Measurements from ENCODE around the gene SMIM1. TPM values are rescaled to one million over a fixed set of nuclear protein-coding genes. Genes with fewer than 3 reads are reported as not detected.

Gene SMIM1
- total RNA-seq, 2 donors from 2014 or later = 0.75 to 1.5 TPM

DNA sequence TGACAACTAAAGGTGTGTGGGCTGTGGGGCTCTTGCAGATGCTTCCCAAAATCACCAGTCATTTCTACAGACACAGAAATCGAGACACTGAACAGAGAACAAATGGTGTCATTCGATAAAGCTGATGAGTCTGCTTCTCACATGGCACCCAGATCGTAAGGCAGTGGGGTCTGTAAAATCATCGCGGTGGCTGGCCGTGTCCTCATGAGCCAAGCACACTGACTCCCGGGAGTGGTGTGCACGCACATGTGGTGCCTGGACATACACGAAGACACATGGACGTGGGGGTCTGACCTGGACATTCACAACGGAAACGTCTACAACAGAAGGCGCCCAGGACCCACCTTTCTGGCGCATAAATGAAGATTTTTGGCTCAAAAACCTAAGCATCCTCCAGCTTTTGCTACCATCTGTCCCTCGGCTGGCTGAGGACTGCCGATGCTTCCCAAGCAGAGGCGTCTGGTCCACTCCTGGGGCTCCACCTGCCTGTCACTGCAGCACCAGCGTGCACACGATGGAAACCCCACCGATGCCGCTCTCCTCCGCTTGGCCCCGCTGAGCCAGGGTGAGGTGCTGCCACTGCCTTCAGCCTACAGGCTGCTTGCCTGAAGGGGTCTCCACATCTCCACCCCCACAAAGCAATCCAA is 6.8 kb downstream of the SMIM1 start:
- H3K9me3 ChIP-seq (ENCODE audit: control insufficient read depth, low read length, poor library complexity, severe bottlenecking) = no peaks in the 10 kb centered on the region
- no peaks in the 10 kb centered on the region for H3K27me3 Mint-ChIP-seq
- H3K4me1 Mint-ChIP-seq = peaks cover 5% of the 10 kb centered on the region
- H3K27ac Mint-ChIP-seq = peak overlapping the region; percentile 11
- no peak overlapping the region for H3K4me3 Mint-ChIP-seq
- DNase-seq = no peak
- ATAC-seq = no peak
- peaks cover 5% of the 10 kb centered on the region for H3K36me3 Mint-ChIP-seq (ENCODE audit: low read depth)

DNA sequence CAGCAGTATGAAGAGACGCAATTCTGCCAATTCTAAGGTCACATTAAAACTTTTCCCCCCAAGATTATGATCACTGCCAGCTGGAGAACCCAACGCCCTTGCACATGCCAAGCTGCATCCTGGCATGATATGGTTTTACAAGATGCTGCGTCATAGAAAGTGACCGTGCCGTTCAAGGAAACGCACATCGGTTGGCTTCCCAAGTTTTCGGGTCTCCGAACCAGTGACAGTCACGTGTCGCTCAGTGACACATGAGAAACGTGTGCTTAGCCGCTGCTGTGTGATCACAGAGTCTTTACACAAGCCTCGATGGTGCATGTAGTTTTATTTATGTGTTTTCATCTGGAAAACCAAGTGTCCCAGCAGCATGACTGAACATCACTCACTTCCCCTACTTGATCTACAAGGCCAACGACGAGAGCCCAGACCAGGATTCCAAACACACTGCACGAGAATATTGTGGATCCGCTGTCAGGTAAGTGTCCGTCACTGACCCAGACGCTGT is 7.4 kb downstream of the SMIM1 start:
- no peak overlapping the region for H3K4me3 Mint-ChIP-seq
- no peaks in the 10 kb centered on the region for H3K9me3 ChIP-seq (ENCODE audit: control insufficient read depth, low read length, poor library complexity, severe bottlenecking)
- no peak for DNase-seq
- no peaks in the 10 kb centered on the region for H3K27me3 Mint-ChIP-seq
- H3K4me1 Mint-ChIP-seq = peaks cover 5% of the 10 kb centered on the region
- peaks cover 5% of the 10 kb centered on the region for H3K36me3 Mint-ChIP-seq (ENCODE audit: low read depth)
- H3K27ac Mint-ChIP-seq = peak overlapping the region; percentile 11
- ATAC-seq = no peak

DNA sequence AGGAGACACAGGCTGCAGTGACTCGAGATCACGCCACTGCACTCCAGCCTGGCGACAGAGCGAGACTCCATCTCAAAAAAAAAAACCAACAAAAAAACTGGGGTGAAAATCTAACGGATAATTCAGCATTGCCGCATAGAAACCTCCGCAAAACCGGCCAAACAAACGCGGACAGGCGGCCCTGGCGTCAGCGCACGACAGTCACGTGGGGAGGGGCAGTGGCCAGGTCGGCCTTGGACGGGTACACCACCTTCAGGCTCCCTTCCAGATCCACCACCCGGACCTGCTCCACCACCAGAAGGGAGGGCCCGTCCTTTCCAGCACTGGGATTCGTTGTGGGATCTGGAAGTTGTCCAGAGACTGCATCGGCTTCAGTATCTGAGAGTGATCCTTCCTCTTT is 8.4 kb downstream of the SMIM1 start:
- H3K9me3 ChIP-seq (ENCODE audit: control insufficient read depth, low read length, poor library complexity, severe bottlenecking) = no peaks in the 10 kb centered on the region
- no peaks in the 10 kb centered on the region for H3K27me3 Mint-ChIP-seq
- H3K36me3 Mint-ChIP-seq (ENCODE audit: low read depth) = peaks cover 5% of the 10 kb centered on the region
- no peak for ATAC-seq
- no peak for DNase-seq
- no peak overlapping the region for H3K4me3 Mint-ChIP-seq
- peaks cover 2% of the 10 kb centered on the region for H3K4me1 Mint-ChIP-seq
- no peak overlapping the region for H3K27ac Mint-ChIP-seq

DNA sequence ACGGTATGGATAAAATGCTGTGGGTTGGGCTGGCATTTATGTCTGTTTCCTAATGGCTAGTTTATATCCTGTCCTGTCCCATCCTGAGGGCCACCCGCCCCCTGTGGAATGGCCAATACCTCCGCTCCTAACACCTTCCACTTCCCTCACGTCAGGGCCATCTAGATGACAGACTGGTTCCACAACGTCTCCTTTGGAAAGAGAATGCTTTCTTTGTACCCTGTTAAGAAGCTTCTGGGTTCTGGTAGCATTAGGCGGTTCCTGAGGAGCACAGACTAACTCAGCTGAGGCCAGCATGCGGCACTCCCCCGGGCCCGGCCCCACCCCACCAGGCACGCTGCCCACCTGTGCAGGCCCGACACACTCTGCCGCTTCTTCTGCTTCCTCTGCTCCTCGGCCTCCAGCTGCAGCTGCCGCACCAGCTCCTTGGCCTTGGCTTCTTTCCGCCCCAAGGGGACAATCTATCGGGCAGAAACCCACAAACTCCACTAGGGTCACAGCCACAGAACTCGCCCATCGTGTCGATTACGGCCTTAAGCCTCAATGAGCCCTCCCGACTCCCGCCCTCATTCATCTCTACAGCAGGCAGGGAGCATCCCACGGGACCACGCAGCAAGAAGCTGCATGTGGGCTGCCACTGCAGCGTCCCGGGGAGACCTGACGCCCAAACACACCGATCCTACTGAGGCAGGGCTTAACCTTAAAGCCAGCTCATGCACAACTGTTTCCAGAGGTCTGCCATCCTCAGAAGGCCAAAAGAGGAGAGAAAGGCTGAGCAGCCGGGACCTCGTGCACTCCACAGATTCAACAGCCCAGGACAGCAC is 11.3 kb downstream of the SMIM1 start:
- Mint-ChIP-seq H3K4me1 (peaks cover 13% of the 10 kb centered on the region), H3K27ac (peak overlapping the region; percentile 37), H3K4me3 (peak overlapping the region; percentile 12), H3K27me3 (no peaks in the 10 kb centered on the region), H3K36me3 (ENCODE audit: low read depth) (peaks cover 7% of the 10 kb centered on the region)
- H3K9me3 ChIP-seq (ENCODE audit: control insufficient read depth, low read length, poor library complexity, severe bottlenecking) = no peaks in the 10 kb centered on the region
- DNase-seq = no peak
- ATAC-seq = no peak

DNA sequence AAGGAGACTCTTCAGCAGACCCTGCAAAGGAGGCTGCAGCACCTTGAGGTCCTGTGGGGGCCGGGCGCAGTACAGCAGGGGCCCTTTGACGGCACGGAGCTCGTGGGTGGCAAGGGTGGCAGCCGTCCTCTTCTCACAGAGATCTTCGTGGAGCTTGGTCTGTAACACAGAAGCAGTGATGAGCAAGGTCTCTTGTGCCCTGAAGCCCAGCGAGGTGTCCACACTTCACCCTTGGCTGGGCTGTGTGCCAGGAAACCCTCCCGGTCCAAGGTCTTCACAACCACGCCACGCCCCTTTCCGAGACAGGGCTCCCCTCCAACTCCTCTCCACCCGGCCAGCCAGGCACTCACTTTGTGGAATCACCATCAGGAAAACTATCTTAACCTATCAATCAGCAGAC is 12.5 kb downstream of the SMIM1 start:
- DNase-seq = no peak
- no peak for ATAC-seq
- H3K27me3 Mint-ChIP-seq = no peaks in the 10 kb centered on the region
- H3K4me3 Mint-ChIP-seq = no peak overlapping the region
- peaks cover 16% of the 10 kb centered on the region for H3K4me1 Mint-ChIP-seq
- peaks cover 7% of the 10 kb centered on the region for H3K36me3 Mint-ChIP-seq (ENCODE audit: low read depth)
- H3K27ac Mint-ChIP-seq = peak overlapping the region; percentile 81
- no peaks in the 10 kb centered on the region for H3K9me3 ChIP-seq (ENCODE audit: control insufficient read depth, low read length, poor library complexity, severe bottlenecking)

- H3K9me3 ChIP-seq (ENCODE audit: control insufficient read depth, low read length, poor library complexity, severe bottlenecking) = no peaks in the 10 kb centered on the region
- ATAC-seq (no peak), DNase-seq (no peak)
- Mint-ChIP-seq H3K4me1 (peaks cover 16% of the 10 kb centered on the region), H3K4me3 (no peak overlapping the region), H3K27me3 (no peaks in the 10 kb centered on the region), H3K27ac (peak overlapping the region; percentile 81), H3K36me3 (ENCODE audit: low read depth) (peaks cover 5% of the 10 kb centered on the region)
Measured at GRCh38 chr1:3785456-3786157, 13.1 kb downstream of the SMIM1 start.

DNA sequence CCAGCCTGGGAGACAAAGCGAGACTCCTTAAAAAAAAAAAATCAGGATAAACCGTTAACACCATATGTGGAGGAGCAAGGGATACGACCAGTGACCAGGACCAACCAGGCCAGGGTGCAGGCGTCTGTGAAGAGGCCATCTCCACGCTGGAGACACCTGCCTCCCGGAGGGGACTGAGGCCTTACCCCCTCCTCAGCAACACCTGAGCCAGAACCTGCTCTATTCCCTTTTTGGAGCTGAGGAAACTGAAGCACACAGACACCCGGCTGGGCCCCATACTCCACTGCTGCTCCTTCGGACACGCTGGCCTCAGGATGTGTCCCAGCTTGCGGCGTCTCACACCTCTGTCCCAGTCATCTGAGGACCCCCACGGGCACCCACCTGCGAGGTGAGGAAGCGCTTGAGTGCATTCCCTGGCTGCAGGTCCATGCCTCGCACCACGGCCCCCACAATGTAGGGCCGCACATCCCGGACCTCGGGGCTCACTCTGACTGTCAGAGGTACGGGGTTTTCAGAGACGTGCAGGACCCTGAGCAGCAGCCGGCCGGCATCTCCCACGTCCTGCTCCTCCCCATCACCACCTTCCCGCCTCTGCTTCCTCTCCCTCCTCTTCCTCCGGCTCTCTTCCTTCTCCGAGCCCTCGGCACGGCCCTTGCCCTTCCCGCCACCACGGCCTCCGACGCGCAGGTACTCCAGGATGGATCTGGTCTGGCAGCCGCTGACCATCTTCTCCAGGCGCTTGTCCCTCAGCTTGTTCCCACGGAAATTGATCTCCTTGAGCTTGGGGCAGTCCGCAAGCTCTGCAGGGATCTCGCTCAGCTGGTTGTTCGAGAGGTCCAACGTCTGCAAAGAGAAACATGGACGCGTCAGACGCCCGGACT is 14.2 kb downstream of the SMIM1 start:
- Mint-ChIP-seq H3K27ac (peak overlapping the region; percentile 89), H3K4me1 (peaks cover 18% of the 10 kb centered on the region), H3K4me3 (no peak overlapping the region), H3K27me3 (no peaks in the 10 kb centered on the region), H3K36me3 (ENCODE audit: low read depth) (peaks cover 2% of the 10 kb centered on the region)
- ATAC-seq (no peak), DNase-seq (no peak)
- no peaks in the 10 kb centered on the region for H3K9me3 ChIP-seq (ENCODE audit: control insufficient read depth, low read length, poor library complexity, severe bottlenecking)

GRCh38 chr1:3787349-3787715 is 14.8 kb downstream of the SMIM1 start:
- Mint-ChIP-seq H3K4me3 (no peak overlapping the region), H3K4me1 (peaks cover 20% of the 10 kb centered on the region), H3K36me3 (ENCODE audit: low read depth) (peaks cover 2% of the 10 kb centered on the region), H3K27me3 (no peaks in the 10 kb centered on the region), H3K27ac (peak overlapping the region; percentile 89)
- DNase-seq (no peak), ATAC-seq (peak; percentile 87)
- no peaks in the 10 kb centered on the region for H3K9me3 ChIP-seq (ENCODE audit: control insufficient read depth, low read length, poor library complexity, severe bottlenecking)

DNA sequence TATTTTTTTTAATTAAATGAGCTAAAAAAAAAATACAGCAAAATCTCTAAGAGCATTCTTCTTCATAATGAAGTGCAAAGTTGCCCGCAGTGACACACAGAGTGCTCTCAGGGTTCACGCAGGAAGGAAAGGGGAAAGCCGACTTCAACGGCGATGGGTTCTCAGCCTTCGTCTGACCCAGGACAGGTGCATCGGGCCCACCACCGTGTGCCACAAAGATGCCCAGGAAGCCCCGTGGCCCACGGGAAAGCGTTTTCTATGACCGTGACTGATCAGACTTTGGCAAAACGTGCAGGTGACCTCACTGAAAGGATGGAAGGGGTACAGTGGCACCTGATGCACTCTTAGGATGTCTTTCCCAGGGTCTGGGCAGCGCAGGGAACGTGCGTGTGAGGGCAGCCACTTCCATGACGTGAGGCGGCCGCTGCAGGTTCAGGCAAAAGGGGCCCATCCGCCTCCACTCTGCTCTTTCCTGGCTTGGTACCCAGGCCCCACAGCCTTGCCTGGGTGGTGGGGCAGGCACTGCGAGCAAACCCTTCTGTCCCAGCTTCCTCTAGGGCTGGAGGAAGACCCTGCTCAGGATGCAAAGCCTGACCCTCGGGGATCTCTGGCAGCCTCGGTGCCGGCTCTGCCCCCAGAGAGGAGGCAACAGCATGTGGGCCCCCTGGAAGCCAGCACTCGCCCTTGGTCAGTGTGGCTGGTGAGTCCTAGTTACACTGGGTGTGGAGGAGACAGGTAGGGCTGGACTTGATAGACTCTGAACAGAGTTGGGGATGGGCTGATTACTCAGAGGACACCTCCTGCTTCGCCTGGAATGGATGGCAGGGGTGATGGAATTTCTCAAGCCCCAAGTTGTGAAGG is 15.4 kb downstream of the SMIM1 start:
- Mint-ChIP-seq H3K4me3 (peak overlapping the region; percentile 12), H3K27ac (peak overlapping the region; percentile 89), H3K4me1 (peaks cover 24% of the 10 kb centered on the region), H3K27me3 (no peaks in the 10 kb centered on the region), H3K36me3 (ENCODE audit: low read depth) (peaks cover 2% of the 10 kb centered on the region)
- ATAC-seq (peak; percentile 42), DNase-seq (no peak)
- H3K9me3 ChIP-seq (ENCODE audit: control insufficient read depth, low read length, poor library complexity, severe bottlenecking) = no peaks in the 10 kb centered on the region

GRCh38 chr1:3788756-3789420 is 16.3 kb downstream of the SMIM1 start:
- DNase-seq = no peak
- H3K27me3 Mint-ChIP-seq = no peaks in the 10 kb centered on the region
- no peak overlapping the region for H3K4me3 Mint-ChIP-seq

DNA sequence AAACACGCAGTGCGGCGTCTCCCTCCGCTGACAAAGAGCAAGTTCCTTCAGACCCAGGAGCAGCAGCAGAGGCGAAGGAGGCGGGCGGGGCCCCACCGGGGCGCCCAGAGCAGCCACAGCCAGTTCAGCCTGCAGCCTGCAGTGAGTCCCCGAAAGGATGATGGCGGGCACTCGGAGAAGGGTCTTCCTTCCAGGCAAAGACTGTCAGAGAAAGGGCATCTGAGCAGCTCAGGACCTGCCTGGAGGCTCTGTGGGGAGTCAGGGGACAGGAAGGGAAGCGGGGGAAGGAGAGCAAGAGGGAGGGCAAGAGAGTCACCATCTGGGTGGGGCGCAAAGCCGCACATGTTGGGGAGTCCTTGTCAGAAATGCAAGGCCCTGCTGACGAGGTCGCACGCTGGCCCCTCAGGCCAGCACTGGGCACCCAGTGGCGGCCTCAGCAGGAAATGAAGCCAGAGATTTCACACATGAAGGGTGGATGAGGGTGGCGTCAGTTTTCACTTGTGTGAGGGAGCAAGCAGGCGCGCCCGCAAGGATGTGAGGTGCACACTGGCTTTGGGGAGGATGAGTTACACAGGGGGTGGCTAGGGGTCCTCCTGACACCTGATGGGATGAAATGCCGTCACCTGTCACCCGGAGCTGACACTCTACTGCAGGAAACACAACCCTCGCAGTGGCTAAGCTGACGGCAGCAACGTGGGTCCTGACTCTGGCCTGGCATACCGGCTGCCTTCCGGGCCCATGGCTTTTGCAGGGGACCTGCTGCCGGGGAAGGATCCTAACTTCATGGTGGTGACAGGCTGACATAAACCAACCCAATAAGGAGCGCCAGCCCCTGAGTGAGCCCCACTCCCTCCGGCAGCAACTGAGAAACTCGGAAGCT is 17.1 kb downstream of the SMIM1 start:
- H3K4me3 Mint-ChIP-seq = no peak overlapping the region
- peaks cover 31% of the 10 kb centered on the region for H3K4me1 Mint-ChIP-seq
- no peaks in the 10 kb centered on the region for H3K27me3 Mint-ChIP-seq
- H3K36me3 Mint-ChIP-seq (ENCODE audit: low read depth) = peaks cover 2% of the 10 kb centered on the region
- no peak for ATAC-seq
- DNase-seq = peak in 1 of 3 donors; percentile 3
- no peaks in the 10 kb centered on the region for H3K9me3 ChIP-seq (ENCODE audit: control insufficient read depth, low read length, poor library complexity, severe bottlenecking)
- no peak overlapping the region for H3K27ac Mint-ChIP-seq

More at GRCh38 chr1:3788756-3789420, 16.3 kb downstream of the SMIM1 start:
- Mint-ChIP-seq H3K4me1 (peaks cover 27% of the 10 kb centered on the region), H3K27ac (no peak overlapping the region), H3K36me3 (ENCODE audit: low read depth) (peaks cover 2% of the 10 kb centered on the region)
- no peaks in the 10 kb centered on the region for H3K9me3 ChIP-seq (ENCODE audit: control insufficient read depth, low read length, poor library complexity, severe bottlenecking)
- no peak for ATAC-seq

All from T-helper 17 cell (primary cell).